Measurements from ENCODE around the gene CLCNKB. TPM values are rescaled to one million over a fixed set of nuclear protein-coding genes. Genes with fewer than 3 reads are reported as not detected.

The CLCNKB gene
- total and polyA plus RNA-seq, 2 experiments from 2014 or later: 1.3 to 1.9 TPM

GRCh38 chr1:16094453-16095158 is 51.0 kb downstream of the CLCNKB start:
- Histone ChIP-seq H3K9me2 (ENCODE audit: insufficient read depth) (no peaks in the 10 kb centered on the region), H3K36me3 (ENCODE audit: insufficient read depth) (no peaks in the 10 kb centered on the region), H3K4me3 (no peak overlapping the region), H3K27me3 (ENCODE audit: insufficient read depth) (no peaks in the 10 kb centered on the region), H3K4me2 (no peak overlapping the region), H4K20me1 (replicated peaks; ENCODE audit: insufficient read depth) (no peaks in the 10 kb centered on the region), H3K27ac (ENCODE audit: low read depth) (no peak overlapping the region), H3K4me1 (ENCODE audit: insufficient read depth) (peaks cover 6% of the 10 kb centered on the region), H3F3A (replicated peaks; ENCODE audit: low read depth) (no peaks in the 10 kb centered on the region), H2AFZ (no peak overlapping the region), H3K79me2 (replicated peaks; ENCODE audit: insufficient read depth) (no peaks in the 10 kb centered on the region)
- no peak overlapping the region for H3K4me3 Mint-ChIP-seq
- no peak overlapping the region for H3K27ac Mint-ChIP-seq
- TF ChIP-seq REST (IDR thresholded peaks at IDR 0.05; ENCODE audit: unreplicated experiment) (no peak), ZNF331 (CRISPR knock-in tag; IDR thresholded peaks at IDR 0.05; ENCODE audit: low read depth) (no peak), POLR2AphosphoS5 (IDR thresholded peaks at IDR 0.05; ENCODE audit: low read depth) (no peak), STAT1 (IDR thresholded peaks at IDR 0.05; ENCODE audit: unreplicated experiment) (no peak), NANOG (IDR thresholded peaks at IDR 0.05; ENCODE audit: borderline replicate concordance) (no peak), EZH2 (IDR thresholded peaks at IDR 0.05; ENCODE audit: low read depth, unreplicated experiment) (no peak), EZH2phosphoT487 (IDR thresholded peaks at IDR 0.05; ENCODE audit: unreplicated experiment) (no peak), CREB1 (CRISPR knock-in tag; IDR thresholded peaks at IDR 0.05; ENCODE audit: low read depth) (no peak), JUNB (IDR thresholded peaks at IDR 0.05; ENCODE audit: unreplicated experiment) (no peak), ZNF114 (CRISPR knock-in tag; IDR thresholded peaks at IDR 0.05) (no peak)
- TF ChIP-seq, protein P1, sequence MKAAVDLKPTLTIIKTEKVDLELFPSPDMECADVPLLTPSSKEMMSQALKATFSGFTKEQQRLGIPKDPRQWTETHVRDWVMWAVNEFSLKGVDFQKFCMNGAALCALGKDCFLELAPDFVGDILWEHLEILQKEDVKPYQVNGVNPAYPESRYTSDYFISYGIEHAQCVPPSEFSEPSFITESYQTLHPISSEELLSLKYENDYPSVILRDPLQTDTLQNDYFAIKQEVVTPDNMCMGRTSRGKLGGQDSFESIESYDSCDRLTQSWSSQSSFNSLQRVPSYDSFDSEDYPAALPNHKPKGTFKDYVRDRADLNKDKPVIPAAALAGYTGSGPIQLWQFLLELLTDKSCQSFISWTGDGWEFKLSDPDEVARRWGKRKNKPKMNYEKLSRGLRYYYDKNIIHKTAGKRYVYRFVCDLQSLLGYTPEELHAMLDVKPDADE (IDR thresholded peaks at IDR 0.05): no peak
- TF ChIP-seq, protein P2, sequence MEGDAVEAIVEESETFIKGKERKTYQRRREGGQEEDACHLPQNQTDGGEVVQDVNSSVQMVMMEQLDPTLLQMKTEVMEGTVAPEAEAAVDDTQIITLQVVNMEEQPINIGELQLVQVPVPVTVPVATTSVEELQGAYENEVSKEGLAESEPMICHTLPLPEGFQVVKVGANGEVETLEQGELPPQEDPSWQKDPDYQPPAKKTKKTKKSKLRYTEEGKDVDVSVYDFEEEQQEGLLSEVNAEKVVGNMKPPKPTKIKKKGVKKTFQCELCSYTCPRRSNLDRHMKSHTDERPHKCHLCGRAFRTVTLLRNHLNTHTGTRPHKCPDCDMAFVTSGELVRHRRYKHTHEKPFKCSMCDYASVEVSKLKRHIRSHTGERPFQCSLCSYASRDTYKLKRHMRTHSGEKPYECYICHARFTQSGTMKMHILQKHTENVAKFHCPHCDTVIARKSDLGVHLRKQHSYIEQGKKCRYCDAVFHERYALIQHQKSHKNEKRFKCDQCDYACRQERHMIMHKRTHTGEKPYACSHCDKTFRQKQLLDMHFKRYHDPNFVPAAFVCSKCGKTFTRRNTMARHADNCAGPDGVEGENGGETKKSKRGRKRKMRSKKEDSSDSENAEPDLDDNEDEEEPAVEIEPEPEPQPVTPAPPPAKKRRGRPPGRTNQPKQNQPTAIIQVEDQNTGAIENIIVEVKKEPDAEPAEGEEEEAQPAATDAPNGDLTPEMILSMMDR (conservative IDR thresholded peaks at IDR 0.05; ENCODE audit: low read depth in 2 of 2): no peak
- TF ChIP-seq, protein P3, sequence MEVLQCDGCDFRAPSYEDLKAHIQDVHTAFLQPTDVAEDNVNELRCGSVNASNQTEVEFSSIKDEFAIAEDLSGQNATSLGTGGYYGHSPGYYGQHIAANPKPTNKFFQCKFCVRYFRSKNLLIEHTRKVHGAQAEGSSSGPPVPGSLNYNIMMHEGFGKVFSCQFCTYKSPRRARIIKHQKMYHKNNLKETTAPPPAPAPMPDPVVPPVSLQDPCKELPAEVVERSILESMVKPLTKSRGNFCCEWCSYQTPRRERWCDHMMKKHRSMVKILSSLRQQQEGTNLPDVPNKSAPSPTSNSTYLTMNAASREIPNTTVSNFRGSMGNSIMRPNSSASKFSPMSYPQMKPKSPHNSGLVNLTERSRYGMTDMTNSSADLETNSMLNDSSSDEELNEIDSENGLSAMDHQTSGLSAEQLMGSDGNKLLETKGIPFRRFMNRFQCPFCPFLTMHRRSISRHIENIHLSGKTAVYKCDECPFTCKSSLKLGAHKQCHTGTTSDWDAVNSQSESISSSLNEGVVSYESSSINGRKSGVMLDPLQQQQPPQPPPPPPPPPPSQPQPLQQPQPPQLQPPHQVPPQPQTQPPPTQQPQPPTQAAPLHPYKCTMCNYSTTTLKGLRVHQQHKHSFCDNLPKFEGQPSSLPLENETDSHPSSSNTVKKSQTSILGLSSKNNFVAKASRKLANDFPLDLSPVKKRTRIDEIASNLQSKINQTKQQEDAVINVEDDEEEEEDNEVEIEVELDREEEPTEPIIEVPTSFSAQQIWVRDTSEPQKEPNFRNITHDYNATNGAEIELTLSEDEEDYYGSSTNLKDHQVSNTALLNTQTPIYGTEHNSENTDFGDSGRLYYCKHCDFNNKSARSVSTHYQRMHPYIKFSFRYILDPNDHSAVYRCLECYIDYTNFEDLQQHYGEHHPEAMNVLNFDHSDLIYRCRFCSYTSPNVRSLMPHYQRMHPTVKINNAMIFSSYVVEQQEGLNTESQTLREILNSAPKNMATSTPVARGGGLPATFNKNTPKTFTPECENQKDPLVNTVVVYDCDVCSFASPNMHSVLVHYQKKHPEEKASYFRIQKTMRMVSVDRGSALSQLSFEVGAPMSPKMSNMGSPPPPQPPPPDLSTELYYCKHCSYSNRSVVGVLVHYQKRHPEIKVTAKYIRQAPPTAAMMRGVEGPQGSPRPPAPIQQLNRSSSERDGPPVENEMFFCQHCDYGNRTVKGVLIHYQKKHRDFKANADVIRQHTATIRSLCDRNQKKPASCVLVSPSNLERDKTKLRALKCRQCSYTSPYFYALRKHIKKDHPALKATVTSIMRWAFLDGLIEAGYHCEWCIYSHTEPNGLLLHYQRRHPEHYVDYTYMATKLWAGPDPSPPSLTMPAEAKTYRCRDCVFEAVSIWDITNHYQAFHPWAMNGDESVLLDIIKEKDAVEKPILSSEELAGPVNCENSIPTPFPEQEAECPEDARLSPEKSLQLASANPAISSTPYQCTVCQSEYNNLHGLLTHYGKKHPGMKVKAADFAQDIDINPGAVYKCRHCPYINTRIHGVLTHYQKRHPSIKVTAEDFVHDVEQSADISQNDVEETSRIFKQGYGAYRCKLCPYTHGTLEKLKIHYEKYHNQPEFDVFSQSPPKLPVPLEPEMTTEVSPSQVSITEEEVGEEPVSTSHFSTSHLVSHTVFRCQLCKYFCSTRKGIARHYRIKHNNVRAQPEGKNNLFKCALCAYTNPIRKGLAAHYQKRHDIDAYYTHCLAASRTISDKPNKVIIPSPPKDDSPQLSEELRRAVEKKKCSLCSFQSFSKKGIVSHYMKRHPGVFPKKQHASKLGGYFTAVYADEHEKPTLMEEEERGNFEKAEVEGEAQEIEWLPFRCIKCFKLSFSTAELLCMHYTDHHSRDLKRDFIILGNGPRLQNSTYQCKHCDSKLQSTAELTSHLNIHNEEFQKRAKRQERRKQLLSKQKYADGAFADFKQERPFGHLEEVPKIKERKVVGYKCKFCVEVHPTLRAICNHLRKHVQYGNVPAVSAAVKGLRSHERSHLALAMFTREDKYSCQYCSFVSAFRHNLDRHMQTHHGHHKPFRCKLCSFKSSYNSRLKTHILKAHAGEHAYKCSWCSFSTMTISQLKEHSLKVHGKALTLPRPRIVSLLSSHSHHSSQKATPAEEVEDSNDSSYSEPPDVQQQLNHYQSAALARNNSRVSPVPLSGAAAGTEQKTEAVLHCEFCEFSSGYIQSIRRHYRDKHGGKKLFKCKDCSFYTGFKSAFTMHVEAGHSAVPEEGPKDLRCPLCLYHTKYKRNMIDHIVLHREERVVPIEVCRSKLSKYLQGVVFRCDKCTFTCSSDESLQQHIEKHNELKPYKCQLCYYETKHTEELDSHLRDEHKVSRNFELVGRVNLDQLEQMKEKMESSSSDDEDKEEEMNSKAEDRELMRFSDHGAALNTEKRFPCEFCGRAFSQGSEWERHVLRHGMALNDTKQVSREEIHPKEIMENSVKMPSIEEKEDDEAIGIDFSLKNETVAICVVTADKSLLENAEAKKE (CRISPR knock-in tag; IDR thresholded peaks at IDR 0.05): no peak
- H3K36me3 Mint-ChIP-seq (ENCODE audit: low read depth): no peaks in the 10 kb centered on the region
- no peaks in the 10 kb centered on the region for H3K9me3 Mint-ChIP-seq
- H3K4me1 Mint-ChIP-seq: peaks cover 11% of the 10 kb centered on the region
- H3K27me3 Mint-ChIP-seq (ENCODE audit: insufficient read depth, low read depth, poor library complexity): peaks cover 12% of the 10 kb centered on the region
- no peak for DNase-seq (ENCODE audit: low spot score)
- no peak for ATAC-seq
